ENCODE measurements around the gene CHD6.

CHD6 gene

DNA sequence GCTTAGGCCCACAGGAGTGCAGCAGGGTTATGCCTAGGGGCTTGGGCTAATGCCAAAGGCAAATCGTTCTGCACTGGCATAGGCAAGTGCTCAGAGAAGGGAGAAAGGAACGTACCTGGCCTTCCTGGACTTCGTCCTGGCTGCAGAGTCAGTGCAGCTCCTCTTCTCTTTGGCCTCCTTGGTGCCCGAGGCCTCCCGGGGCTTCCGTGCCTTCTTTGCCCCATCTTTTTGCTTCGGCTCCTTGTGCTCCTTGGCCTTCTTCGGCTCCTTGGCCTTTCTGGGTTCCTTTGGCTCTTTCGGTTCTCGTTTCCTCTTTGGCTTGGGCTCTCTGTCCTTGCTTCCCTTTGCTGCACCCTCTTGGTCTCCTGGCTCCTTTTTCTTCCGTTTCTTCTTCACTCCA, 85.2 kb downstream of the CHD6 start:
- no peak for TF ChIP-seq ZNF274 (IDR thresholded peaks at IDR 0.05; ENCODE audit: low read depth, low read length)
- no peak overlapping the region for H3K4me3 ChIP-seq (ENCODE audit: low read length)

DNA sequence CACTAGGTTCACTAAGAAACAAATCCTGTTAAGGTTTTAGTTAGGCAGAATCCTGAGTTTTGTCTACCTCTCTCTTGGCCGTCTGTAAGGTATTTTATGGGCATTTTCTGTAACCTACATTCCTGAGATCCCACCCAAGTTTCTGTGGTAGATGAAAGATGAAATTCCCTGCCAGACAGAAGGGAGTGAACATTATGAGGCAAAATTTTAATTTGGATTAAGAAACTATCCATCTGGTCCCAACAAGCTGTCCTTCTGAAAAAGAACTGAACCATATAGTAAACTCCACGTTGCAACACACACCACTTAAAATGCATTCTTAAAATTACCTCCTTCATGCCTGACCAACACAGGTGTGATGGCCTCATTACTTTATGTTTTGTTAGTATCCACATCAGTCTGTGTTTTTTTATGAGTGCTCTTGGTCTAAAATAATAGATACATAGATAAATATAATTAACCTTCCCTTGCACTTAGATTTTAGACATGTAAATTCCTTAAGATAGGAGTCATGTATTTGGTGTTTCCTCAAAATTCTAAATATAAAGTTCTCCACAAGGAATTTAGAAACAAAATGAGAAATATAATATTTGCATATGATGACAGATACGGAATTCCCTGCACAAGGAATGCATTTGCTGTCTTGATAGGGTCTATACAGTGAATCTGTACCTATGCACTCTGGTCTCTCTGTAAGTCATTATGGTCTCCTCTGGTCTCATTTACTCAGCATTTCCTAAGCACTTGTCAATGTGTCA, 86.5 kb downstream of the CHD6 start:
- TF ChIP-seq ZNF274 (IDR thresholded peaks at IDR 0.05; ENCODE audit: low read depth, low read length) = no peak
- H3K4me3 ChIP-seq (ENCODE audit: low read length) = no peak overlapping the region

DNA sequence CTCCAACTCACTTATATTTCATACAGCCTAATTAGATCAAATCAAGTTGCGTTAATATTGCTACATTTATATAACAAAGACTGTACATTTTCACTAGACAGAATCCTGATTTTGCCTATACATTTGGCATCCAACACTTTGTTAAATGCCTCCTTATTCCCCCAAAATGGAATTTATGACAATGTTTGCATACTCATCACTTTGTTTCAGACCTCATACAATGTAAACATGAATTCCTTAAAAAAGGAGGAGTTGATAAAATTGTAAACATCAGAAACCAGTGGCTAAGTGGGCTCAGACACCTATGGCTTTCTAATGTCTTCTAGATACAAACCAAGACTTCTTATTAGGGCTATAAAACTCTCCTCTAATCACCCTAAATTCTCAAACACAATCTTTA, 87.3 kb downstream of the CHD6 start:
- no peak overlapping the region for H3K4me3 ChIP-seq (ENCODE audit: low read length)
- TF ChIP-seq ZNF274 (IDR thresholded peaks at IDR 0.05; ENCODE audit: low read depth, low read length) = no peak

DNA sequence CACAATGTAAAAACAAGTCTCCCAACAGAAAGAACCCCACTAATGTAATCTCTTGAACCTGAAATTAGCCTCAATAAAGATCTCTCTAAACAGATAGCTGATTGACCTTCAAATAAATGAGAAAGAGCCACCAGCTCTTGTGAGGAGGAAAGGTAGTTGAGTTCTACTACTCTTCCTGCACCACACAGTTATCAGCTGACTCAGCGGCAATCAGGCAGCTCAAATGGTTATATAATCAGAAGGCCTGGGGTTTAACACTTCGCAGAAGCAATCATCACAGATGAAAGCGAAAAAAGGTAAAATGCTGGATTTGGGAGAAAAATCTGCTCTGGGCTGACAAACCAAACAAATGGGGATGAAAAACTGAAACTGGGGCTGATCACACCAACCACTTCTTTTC, 91.8 kb downstream of the CHD6 start:
- TF ChIP-seq ZNF274 (IDR thresholded peaks at IDR 0.05; ENCODE audit: low read depth, low read length) = no peak
- no peak overlapping the region for H3K4me3 ChIP-seq (ENCODE audit: low read length)

DNA sequence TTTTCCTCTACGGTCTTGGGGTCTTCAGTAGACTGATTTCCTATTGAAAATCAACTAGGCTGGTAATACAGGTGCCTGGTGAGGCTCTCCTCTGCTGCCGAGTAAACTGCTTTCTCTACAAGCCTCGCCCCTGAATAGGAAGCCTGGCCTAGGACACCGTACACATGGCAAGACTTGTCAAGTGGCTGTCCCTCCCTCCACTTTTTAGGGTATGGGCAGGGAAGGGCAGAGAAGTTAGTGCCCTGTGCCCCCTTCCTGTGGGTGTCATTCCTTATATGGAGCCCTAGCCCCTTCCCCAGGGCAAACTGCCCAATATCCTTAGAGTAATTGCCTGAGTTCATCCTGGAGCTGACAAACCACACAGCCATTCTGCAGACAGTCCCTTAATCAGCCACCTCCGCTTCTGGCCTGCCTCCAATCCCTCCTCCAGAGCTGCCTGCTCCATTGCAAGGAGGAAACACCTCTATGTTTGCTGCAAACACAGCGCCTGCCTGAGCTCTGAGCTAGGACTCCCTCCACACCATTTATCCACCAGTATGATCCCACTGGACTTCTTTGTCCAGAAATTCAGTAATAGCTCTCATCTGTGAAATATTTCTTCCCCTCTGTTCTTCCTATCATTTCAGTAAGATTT, 93.1 kb downstream of the CHD6 start:
- no peak overlapping the region for H3K4me3 ChIP-seq (ENCODE audit: low read length)
- no peak for TF ChIP-seq ZNF274 (IDR thresholded peaks at IDR 0.05; ENCODE audit: low read depth, low read length)

GRCh38 chr20:41523857-41524256, 94.3 kb downstream of the CHD6 start:
- TF ChIP-seq ZNF274 (IDR thresholded peaks at IDR 0.05; ENCODE audit: low read depth, low read length) = no peak
- no peak overlapping the region for H3K4me3 ChIP-seq (ENCODE audit: low read length)

GRCh38 chr20:41513829-41514228, 104.3 kb downstream of the CHD6 start:
- TF ChIP-seq ZNF274 (IDR thresholded peaks at IDR 0.05; ENCODE audit: low read depth, low read length) = no peak
- H3K4me3 ChIP-seq (ENCODE audit: low read length) = no peak overlapping the region

DNA sequence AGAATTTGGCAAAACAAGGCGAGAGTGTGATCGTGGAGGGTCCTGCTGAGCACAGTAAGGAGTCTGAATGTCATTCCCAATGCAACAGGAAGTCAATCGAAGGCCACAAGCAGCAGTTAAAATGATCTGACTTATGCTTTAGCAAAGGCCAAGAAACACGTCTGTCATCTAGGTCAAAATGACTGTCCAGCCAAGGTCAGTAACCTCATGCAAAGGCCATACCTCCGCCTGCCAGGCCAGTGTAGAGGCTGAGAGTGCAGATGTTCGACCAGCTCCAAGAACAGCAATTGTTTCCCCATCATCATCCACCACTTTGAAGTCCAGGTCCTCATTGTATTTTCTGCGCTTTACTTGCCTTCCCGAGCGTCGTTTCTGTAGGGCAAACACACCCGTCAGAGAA, 105.6 kb downstream of the CHD6 start:
- TF ChIP-seq ZNF274 (IDR thresholded peaks at IDR 0.05; ENCODE audit: low read depth, low read length) = no peak
- H3K4me3 ChIP-seq (ENCODE audit: low read length) = no peak overlapping the region

- no peak overlapping the region for H3K4me3 ChIP-seq (ENCODE audit: low read length)
- no peak for TF ChIP-seq ZNF274 (IDR thresholded peaks at IDR 0.05; ENCODE audit: low read depth, low read length)
Observed at GRCh38 chr20:41510847-41511450, 107.2 kb downstream of the CHD6 start.

DNA sequence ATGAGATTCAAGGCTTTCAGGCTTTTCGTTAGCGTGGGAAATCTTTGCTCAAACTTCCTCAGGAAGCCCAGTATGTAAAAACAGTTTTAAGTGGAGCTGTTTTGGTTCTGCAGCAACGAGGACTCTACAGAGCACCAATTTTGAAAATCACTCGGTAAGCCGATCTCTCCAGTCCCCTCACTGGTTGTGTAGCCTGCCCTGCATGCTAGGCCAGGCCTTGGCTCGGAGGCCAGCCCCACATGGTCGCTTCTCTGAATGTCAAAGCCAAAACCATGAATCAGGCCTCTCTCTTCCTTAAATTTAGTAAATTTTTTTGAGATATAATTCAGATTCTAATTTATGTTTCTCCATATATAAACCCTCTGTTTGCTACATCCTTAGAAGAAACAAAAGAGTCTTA, 108.0 kb downstream of the CHD6 start:
- H3K4me3 ChIP-seq (ENCODE audit: low read length) = no peak overlapping the region
- no peak for TF ChIP-seq ZNF274 (IDR thresholded peaks at IDR 0.05; ENCODE audit: low read depth, low read length)

- no peak overlapping the region for H3K4me3 ChIP-seq (ENCODE audit: low read length)
- TF ChIP-seq ZNF274 (IDR thresholded peaks at IDR 0.05; ENCODE audit: low read depth, low read length) = no peak
Observed at GRCh38 chr20:41509316-41510200, 108.6 kb downstream of the CHD6 start.

- TF ChIP-seq ZNF274 (IDR thresholded peaks at IDR 0.05; ENCODE audit: low read depth, low read length) = no peak
- no peak overlapping the region for H3K4me3 ChIP-seq (ENCODE audit: low read length)
Observed at GRCh38 chr20:41508335-41508734, 109.8 kb downstream of the CHD6 start.

DNA sequence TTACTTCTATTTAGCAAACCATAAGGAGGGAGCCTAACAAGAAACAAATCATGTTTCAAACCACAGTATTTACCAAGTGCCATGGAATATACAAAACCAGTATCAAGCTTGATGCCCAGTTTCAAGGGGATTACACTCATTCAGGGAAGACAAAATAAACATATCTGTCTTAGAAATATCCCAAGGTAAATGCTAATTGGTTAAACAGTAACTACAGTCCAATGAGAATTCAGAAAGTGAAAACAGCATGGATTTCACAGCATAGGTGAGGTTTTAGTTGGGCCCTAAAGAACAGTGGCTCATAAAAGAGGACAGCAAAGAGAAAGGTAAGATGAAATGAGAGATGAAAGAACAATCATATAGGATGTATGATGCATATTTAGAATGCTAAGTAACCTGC, 110.3 kb downstream of the CHD6 start:
- no peak overlapping the region for H3K4me3 ChIP-seq (ENCODE audit: low read length)
- TF ChIP-seq ZNF274 (IDR thresholded peaks at IDR 0.05; ENCODE audit: low read depth, low read length) = no peak

- no peak overlapping the region for H3K4me3 ChIP-seq (ENCODE audit: low read length)
- no peak for TF ChIP-seq ZNF274 (IDR thresholded peaks at IDR 0.05; ENCODE audit: low read depth, low read length)
Observed at GRCh38 chr20:41507436-41507835, 110.7 kb downstream of the CHD6 start.

Data from GM08714 (cell line).